Neural progenitor cell (in vitro differentiated cells): Measurements from ENCODE around the gene TAGAP. TPM values are rescaled to one million over a fixed set of nuclear protein-coding genes. Genes with fewer than 3 reads are reported as not detected.

Source experiments
- DNase-seq: peaks from one replicate; pipeline ENCODE4 v3.0.0-alpha.2; 2016; ENCODE audit warnings: low spot score
- H2AFZ ChIP-seq: fragments of 200-600 bp; sonication (generic); replicated peaks from 2 replicates; pipeline ENCODE4 v1.6.1; 2016; ENCODE audit warnings: antibody characterized with exemption
- H3F3A ChIP-seq: fragments of 200-600 bp; sonication (generic); 2 replicates; pipeline ENCODE4 v1.6.1; 2016; ENCODE audit warnings: antibody characterized with exemption, low read depth
- H3K27ac ChIP-seq: fragments of 200-600 bp; sonication (generic); 2 replicates; pipeline ENCODE4 v1.5.1; 2016; ENCODE audit warnings: mild to moderate bottlenecking
- H3K27me3 ChIP-seq: fragments of 200-600 bp; sonication (generic); 2 replicates; pipeline ENCODE4 v1.6.1; 2016; ENCODE audit warnings: mild to moderate bottlenecking, moderate library complexity
- H3K36me3 ChIP-seq: fragments of 200-600 bp; sonication (generic); 2 replicates; pipeline ENCODE4 v1.5.1; 2016
- H3K4me1 ChIP-seq: fragments of 200-600 bp; sonication (generic); 2 replicates; pipeline ENCODE4 v1.6.1; 2016; ENCODE audit warnings: mixed run types
- H3K4me2 ChIP-seq: fragments of 200-600 bp; sonication (generic); 2 replicates; pipeline ENCODE4 v1.6.1; 2016
- H3K4me3 ChIP-seq: fragments of 200-600 bp; sonication (generic); 2 replicates; pipeline ENCODE4 v1.5.1; 2016
- H3K79me2 ChIP-seq: fragments of 200-600 bp; sonication (generic); 2 replicates; pipeline ENCODE4 v1.6.1; 2016; ENCODE audit warnings: low read depth
- H3K9ac ChIP-seq: fragments of 200-600 bp; sonication (generic); 2 replicates; pipeline ENCODE4 v1.6.1; 2016
- H3K9me3 ChIP-seq: fragments of 200-600 bp; sonication (generic); 2 replicates; pipeline ENCODE4 v1.5.1; 2016; ENCODE audit warnings: low read depth
- H4K20me1 ChIP-seq: fragments of 200-600 bp; sonication (generic); 2 replicates; pipeline ENCODE4 v1.6.1; 2016; ENCODE audit warnings: low read depth
- H3K27ac Mint-ChIP-seq: 3 replicates; pipeline ENCODE4 v1.8.0; 2021; ENCODE audit warnings: mixed read lengths
- H3K27me3 Mint-ChIP-seq: 2 replicates; pipeline ENCODE4 v1.8.0; 2022; ENCODE audit warnings: low read depth, mild to moderate bottlenecking, inconsistent platforms, moderate library complexity, mixed read lengths; ENCODE audit not compliant: insufficient read depth
- H3K36me3 Mint-ChIP-seq: 3 replicates; pipeline ENCODE4 v1.8.0; 2021; ENCODE audit warnings: mixed read lengths
- H3K4me1 Mint-ChIP-seq: 3 replicates; pipeline ENCODE4 v1.8.0; 2021; ENCODE audit warnings: mixed read lengths
- H3K4me3 Mint-ChIP-seq: 3 replicates; pipeline ENCODE4 v1.8.0; 2021; ENCODE audit warnings: mild to moderate bottlenecking, moderate library complexity, mixed read lengths
- H3K9me3 Mint-ChIP-seq: 3 replicates; pipeline ENCODE4 v1.8.0; 2020; ENCODE audit warnings: mixed read lengths
- CTCF ChIP-seq: fragments of 200-600 bp; sonication (generic); IDR thresholded peaks from 2 replicates; pipeline ENCODE4 v1.5.1; 2017; ENCODE audit warnings: antibody characterized with exemption, mild to moderate bottlenecking
- EZH2 ChIP-seq: fragments of 200-600 bp; sonication (generic); IDR thresholded peaks from 2 replicates; pipeline ENCODE4 v1.6.1; 2017; ENCODE audit warnings: antibody characterized with exemption, mild to moderate bottlenecking, moderate library complexity
- EZH2phosphoT487 ChIP-seq: fragments of 200-600 bp; sonication (generic); IDR thresholded peaks from 2 replicates; pipeline ENCODE4 v1.6.1; 2017; ENCODE audit warnings: antibody characterized with exemption
- total RNA-seq: library from RNA; depleted of rRNA; stranded (reverse); fragments of >200 nt; gene quantifications from 2 replicates; pipeline ENCODE4 v1.2.3, GENCODE V29; 2015; ENCODE audit warnings: low replicate concordance

TAGAP gene
- total RNA-seq, 1 donor from 2014 or later, result not detected

GRCh38 chr6:159090530-159091480 lies 46.0 kb upstream of the TAGAP start:
- no peak overlapping the region for H3K4me3 ChIP-seq
- no peaks in the 10 kb centered on the region for H3K36me3 ChIP-seq
- no peak overlapping the region for H3K27ac ChIP-seq
- no peaks in the 10 kb centered on the region for H3K4me1 ChIP-seq
- H3K9me3 ChIP-seq, result no peaks in the 10 kb centered on the region
- no peaks in the 10 kb centered on the region for H3K27me3 ChIP-seq
- no peaks in the 10 kb centered on the region for H3F3A ChIP-seq
- Mint-ChIP-seq H3K9me3 (no peaks in the 10 kb centered on the region), H3K27ac (no peak overlapping the region), H3K4me1 (peaks cover 13% of the 10 kb centered on the region), H3K4me3 (no peak overlapping the region), H3K36me3 (no peaks in the 10 kb centered on the region), H3K27me3 (no peaks in the 10 kb centered on the region)
- TF ChIP-seq EZH2phosphoT487 (no peak), CTCF (no peak), EZH2 (no peak)
- no peak overlapping the region for H2AFZ ChIP-seq
- no peak overlapping the region for H3K9ac ChIP-seq
- DNase-seq, result no peak
- no peaks in the 10 kb centered on the region for H3K79me2 ChIP-seq
- H4K20me1 ChIP-seq, result no peaks in the 10 kb centered on the region
- no peak overlapping the region for H3K4me2 ChIP-seq

GRCh38 chr6:159089909-159090308 lies 45.1 kb upstream of the TAGAP start:
- H4K20me1 ChIP-seq, result no peaks in the 10 kb centered on the region
- no peaks in the 10 kb centered on the region for H3K4me1 ChIP-seq
- H3K9me3 ChIP-seq, result no peaks in the 10 kb centered on the region
- TF ChIP-seq CTCF (no peak), EZH2phosphoT487 (no peak), EZH2 (no peak)
- no peaks in the 10 kb centered on the region for H3K79me2 ChIP-seq
- H3F3A ChIP-seq, result no peaks in the 10 kb centered on the region
- Mint-ChIP-seq H3K4me1 (peaks cover 8% of the 10 kb centered on the region), H3K36me3 (no peaks in the 10 kb centered on the region), H3K27me3 (no peaks in the 10 kb centered on the region), H3K9me3 (no peaks in the 10 kb centered on the region), H3K4me3 (no peak overlapping the region), H3K27ac (no peak overlapping the region)
- H3K27ac ChIP-seq, result no peak overlapping the region
- no peak for DNase-seq
- no peak overlapping the region for H3K4me3 ChIP-seq
- H3K36me3 ChIP-seq, result no peaks in the 10 kb centered on the region
- H2AFZ ChIP-seq, result no peak overlapping the region
- no peak overlapping the region for H3K4me2 ChIP-seq
- no peaks in the 10 kb centered on the region for H3K27me3 ChIP-seq
- H3K9ac ChIP-seq, result no peak overlapping the region

GRCh38 chr6:159089443-159089842 lies 44.7 kb upstream of the TAGAP start:
- Mint-ChIP-seq H3K36me3 (no peaks in the 10 kb centered on the region), H3K4me3 (no peak overlapping the region), H3K4me1 (peaks cover 6% of the 10 kb centered on the region), H3K27ac (no peak overlapping the region), H3K27me3 (no peaks in the 10 kb centered on the region), H3K9me3 (no peaks in the 10 kb centered on the region)
- no peaks in the 10 kb centered on the region for H4K20me1 ChIP-seq
- no peak overlapping the region for H3K9ac ChIP-seq
- H3K27ac ChIP-seq, result no peak overlapping the region
- H3K4me3 ChIP-seq, result no peak overlapping the region
- no peaks in the 10 kb centered on the region for H3K79me2 ChIP-seq
- no peaks in the 10 kb centered on the region for H3K4me1 ChIP-seq
- no peak for TF ChIP-seq EZH2
- TF ChIP-seq CTCF, result no peak
- no peak for TF ChIP-seq EZH2phosphoT487
- no peak overlapping the region for H2AFZ ChIP-seq
- H3F3A ChIP-seq, result no peaks in the 10 kb centered on the region
- no peaks in the 10 kb centered on the region for H3K36me3 ChIP-seq
- no peak for DNase-seq
- no peaks in the 10 kb centered on the region for H3K9me3 ChIP-seq
- no peak overlapping the region for H3K4me2 ChIP-seq
- no peaks in the 10 kb centered on the region for H3K27me3 ChIP-seq
